Activated naive CD4-positive, alpha-beta T cell treated with anti-CD3 and anti-CD28 coated beads, Interleukin-2, amount 10 ng/mL, durations not matched to agents 7 days and 5 days (primary cell): Measurements from ENCODE around the gene RGS18.
"Not testable (repeated sequence)": the region's sequence is repeated elsewhere in the genome, so short reads cannot be mapped to it uniquely, and the experiment has no call there.

ENCODE experiments used
- CTCF ChIA-PET: fragments of 350-600 bp; sonication (Branson Sonifier 250); formaldehyde crosslinking; loops from one replicate; lab custom pipeline; 2021; ENCODE audit warnings: antibody characterized with exemption; lab: Charles Lee
- DNase-seq: peaks from one replicate; pipeline ENCODE4 v3.0.0-alpha.2; 2020
- H3K27ac Mint-ChIP-seq: one replicate; pipeline ENCODE4 v1.8.0; 2021; ENCODE audit warnings: mild to moderate bottlenecking, moderate library complexity, mixed read lengths
- H3K27me3 Mint-ChIP-seq: one replicate; pipeline ENCODE4 v1.8.0; 2021; ENCODE audit warnings: mild to moderate bottlenecking, mixed read lengths
- H3K36me3 Mint-ChIP-seq: one replicate; pipeline ENCODE4 v1.8.0; 2021; ENCODE audit warnings: mixed read lengths
- H3K4me1 Mint-ChIP-seq: one replicate; pipeline ENCODE4 v1.8.0; 2021; ENCODE audit warnings: mixed read lengths
- H3K4me3 Mint-ChIP-seq: one replicate; pipeline ENCODE4 v1.8.0; 2021; ENCODE audit warnings: mild to moderate bottlenecking, moderate library complexity, mixed read lengths
- H3K9me3 Mint-ChIP-seq: one replicate; pipeline ENCODE4 v1.8.0; 2021; ENCODE audit warnings: mixed read lengths

RGS18 gene

DNA sequence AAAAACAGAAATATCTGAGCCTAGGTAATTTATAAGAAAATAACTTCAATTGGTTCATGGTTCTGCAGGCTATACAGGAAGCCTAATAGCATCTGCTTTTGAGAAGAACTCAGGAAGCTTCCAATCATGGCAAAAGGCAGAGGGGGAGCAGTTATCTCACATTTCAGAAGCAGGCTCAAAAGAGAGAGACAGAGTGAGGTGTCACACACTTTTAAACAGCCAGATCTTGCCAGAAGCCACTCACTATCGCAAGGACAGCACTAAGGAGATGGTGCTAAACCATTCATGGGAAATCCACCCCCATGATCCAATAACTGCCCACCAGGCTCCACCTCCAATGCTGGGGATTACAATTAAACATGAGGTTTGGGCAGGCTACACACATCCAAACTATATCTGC, 25.5 kb downstream of the RGS18 start:
- no peak for DNase-seq
- Mint-ChIP-seq H3K9me3 (no peaks in the 10 kb centered on the region), H3K36me3 (no peaks in the 10 kb centered on the region), H3K4me1 (no peaks in the 10 kb centered on the region), H3K27ac (no peak overlapping the region), H3K4me3 (no peak overlapping the region), H3K27me3 (no peaks in the 10 kb centered on the region)
- CTCF ChIA-PET, result no interaction called here

DNA sequence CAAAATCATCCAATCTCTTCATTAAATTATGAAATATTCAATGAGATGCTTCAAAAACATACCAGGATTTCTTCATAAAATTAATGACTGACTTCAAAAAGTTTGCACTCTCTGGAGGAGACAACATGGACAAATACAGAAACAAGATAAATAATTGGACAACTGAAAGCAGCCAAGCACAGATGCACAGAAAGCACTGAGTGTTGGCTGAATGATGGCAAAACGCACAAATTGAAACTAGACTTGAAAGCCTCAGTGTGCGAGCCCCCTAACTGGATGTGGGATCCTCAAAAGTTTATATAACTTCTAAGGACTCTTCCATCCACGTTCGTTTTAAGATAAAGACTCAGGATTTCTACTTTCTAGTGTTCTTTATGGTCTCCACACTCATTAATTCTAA, 27.9 kb downstream of the RGS18 start:
- no peak for DNase-seq
- H3K9me3 Mint-ChIP-seq, result no peaks in the 10 kb centered on the region
- CTCF ChIA-PET, result no interaction called here
- H3K4me3 Mint-ChIP-seq, result no peak overlapping the region
- H3K36me3 Mint-ChIP-seq, result no peaks in the 10 kb centered on the region
- no peak overlapping the region for H3K27ac Mint-ChIP-seq
- no peaks in the 10 kb centered on the region for H3K27me3 Mint-ChIP-seq
- no peaks in the 10 kb centered on the region for H3K4me1 Mint-ChIP-seq

DNA sequence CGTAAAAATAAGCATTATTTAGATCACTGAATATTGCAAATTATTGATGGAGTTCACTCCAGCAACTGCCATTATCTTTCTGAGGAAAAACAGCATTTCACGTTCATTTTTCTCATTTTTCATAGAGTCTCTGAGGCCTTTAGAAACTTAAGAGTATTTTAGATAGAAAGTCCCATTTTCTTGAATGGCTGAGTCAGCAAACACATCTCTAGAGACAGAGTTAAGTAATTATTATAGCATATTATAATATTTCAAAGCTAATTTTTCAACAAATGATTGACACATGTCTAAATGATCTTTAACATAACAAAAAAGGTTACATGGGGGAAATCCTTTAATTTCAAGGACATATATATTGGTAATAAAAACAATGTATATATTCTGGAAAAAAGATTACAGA, 31.8 kb downstream of the RGS18 start:
- no peaks in the 10 kb centered on the region for H3K27me3 Mint-ChIP-seq
- no peak for DNase-seq
- no peaks in the 10 kb centered on the region for H3K4me1 Mint-ChIP-seq
- no peak overlapping the region for H3K4me3 Mint-ChIP-seq
- H3K9me3 Mint-ChIP-seq, result no peaks in the 10 kb centered on the region
- CTCF ChIA-PET, result no interaction called here
- H3K36me3 Mint-ChIP-seq, result no peaks in the 10 kb centered on the region
- H3K27ac Mint-ChIP-seq, result no peak overlapping the region

DNA sequence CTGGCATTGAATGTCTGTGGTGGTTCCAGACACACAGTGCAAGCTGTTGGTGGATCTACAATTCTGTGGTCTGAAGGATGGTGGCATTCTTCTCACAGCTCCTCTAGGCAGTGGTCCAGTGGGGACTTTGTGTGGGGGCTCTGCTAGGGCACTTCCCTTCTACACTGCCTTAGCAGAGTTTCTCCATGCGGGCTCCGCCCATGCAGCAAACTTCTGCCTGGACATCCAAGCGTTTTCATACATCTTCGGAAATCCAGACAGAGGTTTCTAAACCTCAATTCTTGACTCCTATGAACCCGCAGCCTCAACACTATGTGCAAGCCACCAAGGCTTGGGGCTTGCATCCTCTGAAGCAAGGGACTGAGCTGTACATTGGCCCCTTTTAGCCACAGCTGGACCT, 43.0 kb downstream of the RGS18 start:
- no peak overlapping the region for H3K27ac Mint-ChIP-seq
- CTCF ChIA-PET, result no interaction called here
- no peak for DNase-seq
- H3K4me1 Mint-ChIP-seq, result no peaks in the 10 kb centered on the region
- H3K4me3 Mint-ChIP-seq, result no peak overlapping the region
- H3K9me3 Mint-ChIP-seq, result peaks cover 16% of the 10 kb centered on the region
- no peaks in the 10 kb centered on the region for H3K27me3 Mint-ChIP-seq
- H3K36me3 Mint-ChIP-seq, result no peaks in the 10 kb centered on the region

- Mint-ChIP-seq H3K27ac (no peak overlapping the region), H3K4me3 (no peak overlapping the region), H3K27me3 (no peaks in the 10 kb centered on the region), H3K4me1 (no peaks in the 10 kb centered on the region), H3K9me3 (no peaks in the 10 kb centered on the region), H3K36me3 (no peaks in the 10 kb centered on the region)
- no peak for DNase-seq
- CTCF ChIA-PET, result no interaction called here
These were observed 66.1 kb downstream of the RGS18 start for GRCh38 chr1:192224396-192224795.

GRCh38 chr1:192224846-192225245, 66.6 kb downstream of the RGS18 start:
- Mint-ChIP-seq H3K9me3 (no peaks in the 10 kb centered on the region), H3K27me3 (no peaks in the 10 kb centered on the region), H3K36me3 (no peaks in the 10 kb centered on the region), H3K4me3 (no peak overlapping the region), H3K27ac (no peak overlapping the region), H3K4me1 (no peaks in the 10 kb centered on the region)
- DNase-seq, result no peak
- CTCF ChIA-PET, result no interaction called here

DNA sequence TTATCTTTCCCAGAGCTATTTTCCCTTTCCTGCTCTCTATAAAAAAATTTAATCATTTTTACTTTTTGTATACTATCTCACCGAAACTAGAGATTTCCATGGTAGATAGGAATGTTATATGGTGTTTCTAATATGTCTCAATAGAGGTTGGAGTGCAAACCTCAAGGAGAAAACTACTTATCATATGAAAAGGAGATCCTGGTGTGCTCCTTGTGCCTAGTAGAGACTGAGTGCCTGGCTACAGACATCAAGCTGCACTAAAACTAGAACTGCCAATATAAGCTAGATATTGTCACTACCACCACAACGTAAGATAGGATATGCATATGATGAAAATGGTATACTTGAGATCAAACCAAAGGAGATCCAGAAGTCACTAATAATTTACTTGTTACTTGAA, 67.0 kb downstream of the RGS18 start:
- CTCF ChIA-PET, result no interaction called here
- no peak overlapping the region for H3K27ac Mint-ChIP-seq
- DNase-seq, result no peak
- H3K4me3 Mint-ChIP-seq, result no peak overlapping the region
- H3K9me3 Mint-ChIP-seq, result no peaks in the 10 kb centered on the region
- H3K4me1 Mint-ChIP-seq, result no peaks in the 10 kb centered on the region
- no peaks in the 10 kb centered on the region for H3K27me3 Mint-ChIP-seq
- no peaks in the 10 kb centered on the region for H3K36me3 Mint-ChIP-seq

DNA sequence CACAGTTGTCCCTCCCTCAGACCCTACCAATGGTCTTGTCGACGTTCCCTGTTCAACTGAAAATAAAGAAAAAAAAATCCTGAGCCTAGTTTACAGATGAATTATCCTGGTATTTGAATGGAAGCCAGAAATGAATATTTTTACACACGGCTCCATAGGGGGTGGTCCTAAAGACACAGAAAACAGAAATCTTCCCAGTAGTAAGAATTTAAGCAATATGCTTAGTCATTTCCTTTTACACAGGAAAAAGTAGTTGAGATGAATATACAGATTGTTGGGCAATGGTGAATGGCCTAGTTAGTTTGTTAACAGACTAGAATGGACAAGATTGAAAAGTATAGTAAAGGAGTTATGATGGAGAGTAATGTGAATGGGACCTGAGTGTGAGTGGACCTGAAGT, 67.4 kb downstream of the RGS18 start:
- Mint-ChIP-seq H3K27me3 (no peaks in the 10 kb centered on the region), H3K27ac (no peak overlapping the region), H3K9me3 (no peaks in the 10 kb centered on the region), H3K36me3 (no peaks in the 10 kb centered on the region), H3K4me1 (no peaks in the 10 kb centered on the region), H3K4me3 (no peak overlapping the region)
- DNase-seq, result no peak
- CTCF ChIA-PET, result no interaction called here

- CTCF ChIA-PET, result no interaction called here
- Mint-ChIP-seq H3K27ac (no peak overlapping the region), H3K9me3 (no peaks in the 10 kb centered on the region), H3K4me1 (no peaks in the 10 kb centered on the region), H3K36me3 (no peaks in the 10 kb centered on the region), H3K27me3 (no peaks in the 10 kb centered on the region), H3K4me3 (no peak overlapping the region)
- no peak for DNase-seq
These were observed 69.1 kb downstream of the RGS18 start for GRCh38 chr1:192227330-192227729.

DNA sequence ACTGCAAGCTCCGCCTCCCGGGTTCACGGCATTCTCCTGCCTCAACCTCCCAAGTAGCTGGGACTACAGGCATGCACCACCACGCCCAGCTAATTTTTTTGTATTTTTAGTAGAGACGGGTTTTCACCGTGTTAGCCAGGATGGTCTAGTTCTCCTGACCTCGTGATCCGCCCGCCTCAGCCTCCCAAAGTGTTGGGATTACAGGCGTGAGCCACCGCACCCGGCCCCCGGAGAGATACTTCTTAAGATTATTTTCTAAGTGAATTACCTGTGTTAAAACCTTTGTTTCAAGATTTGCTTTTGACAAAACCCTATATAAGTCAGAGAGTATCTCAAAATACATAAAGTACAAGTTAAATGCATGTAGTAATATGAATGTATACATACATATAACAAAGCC, 69.7 kb downstream of the RGS18 start:
- H3K4me3 Mint-ChIP-seq, H3K4me1 Mint-ChIP-seq, H3K27me3 Mint-ChIP-seq, CTCF ChIA-PET, H3K27ac Mint-ChIP-seq, H3K36me3 Mint-ChIP-seq, H3K9me3 Mint-ChIP-seq, DNase-seq: not testable (repeated sequence)

DNA sequence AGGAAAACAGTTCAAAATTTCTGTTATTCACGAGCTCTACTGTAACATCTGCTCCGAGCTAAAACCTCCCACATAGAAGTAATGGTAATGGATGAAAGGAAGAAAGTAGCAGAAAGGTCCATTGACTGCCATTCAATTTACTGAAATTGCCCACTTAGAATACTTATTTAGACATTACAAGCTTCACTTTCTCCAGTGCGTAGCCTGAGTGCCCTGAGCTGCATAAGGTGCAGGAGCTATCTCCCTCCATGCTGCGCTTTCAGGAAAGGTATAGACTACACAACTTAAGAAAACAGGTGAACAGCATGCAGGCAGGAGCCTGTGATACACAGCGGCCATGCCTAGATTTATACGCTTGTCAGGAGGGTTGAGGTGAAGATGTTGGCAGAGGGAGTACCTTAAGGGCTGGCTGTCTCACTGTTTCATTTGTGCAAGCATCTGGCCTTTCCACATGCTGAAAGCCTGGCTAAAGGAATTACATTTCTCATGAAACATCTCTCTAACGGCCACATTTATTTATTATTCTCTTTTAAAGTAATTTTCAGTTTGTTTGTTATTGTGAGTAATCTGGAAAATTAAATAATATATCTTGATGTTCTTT, 74.7 kb downstream of the RGS18 start:
- Mint-ChIP-seq H3K27ac (no peak overlapping the region), H3K27me3 (no peaks in the 10 kb centered on the region), H3K4me1 (no peaks in the 10 kb centered on the region), H3K4me3 (no peak overlapping the region), H3K9me3 (no peaks in the 10 kb centered on the region), H3K36me3 (no peaks in the 10 kb centered on the region)
- DNase-seq, result no peak
- CTCF ChIA-PET, result no interaction called here

DNA sequence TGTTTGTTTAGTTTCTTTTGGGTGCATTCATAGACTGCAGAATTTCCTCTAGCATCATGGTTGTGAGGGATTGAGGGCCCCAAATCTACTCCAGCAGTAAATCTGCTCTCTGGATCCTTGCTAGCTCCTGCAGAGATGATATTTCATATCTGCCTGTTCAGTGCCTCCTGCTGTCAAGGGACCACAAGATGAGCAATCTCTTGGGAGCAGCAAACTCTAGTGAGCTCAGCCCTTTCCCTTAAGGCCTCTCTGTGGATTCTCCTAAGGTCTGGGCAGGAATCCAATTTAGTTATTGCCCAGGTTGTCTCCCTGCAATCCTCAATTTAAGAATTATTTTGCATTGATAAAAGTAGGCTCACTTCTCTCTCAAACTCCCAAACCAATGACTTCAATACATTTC, 76.9 kb downstream of the RGS18 start:
- no peaks in the 10 kb centered on the region for H3K4me1 Mint-ChIP-seq
- H3K9me3 Mint-ChIP-seq, result no peaks in the 10 kb centered on the region
- no peak for DNase-seq
- H3K4me3 Mint-ChIP-seq, result no peak overlapping the region
- H3K27me3 Mint-ChIP-seq, result no peaks in the 10 kb centered on the region
- H3K36me3 Mint-ChIP-seq, result no peaks in the 10 kb centered on the region
- CTCF ChIA-PET, result no interaction called here
- H3K27ac Mint-ChIP-seq, result no peak overlapping the region
